K562 treated with DMSO at 1 percent for 48 hours (cell line): ENCODE results near the gene BCL7C. TPM values are rescaled to one million over a fixed set of nuclear protein-coding genes. Genes with fewer than 3 reads are reported as not detected.

Experiments
- total RNA-seq: library from RNA; unstranded; fragments of 300-600 nt; gene quantifications from 2 replicates; pipeline ENCODE4 v1.2.3, GENCODE V29; 2022; ENCODE audit warnings: low replicate concordance; ENCODE audit errors: extremely low read depth

BCL7C gene
- total RNA-seq = not detected in 2 replicates

GRCh38 chr16:30893744-30894539 lies at the start of gene BCL7C:
BCL7C (minus strand) TSS chr16:30894077; CDS start chr16:30893944, 133 bp downstream.

GRCh38 chr16:30923554-30924075 lies 29.7 kb upstream of the BCL7C start, which contains the start of gene FBXL19:
FBXL19 (plus strand) TSS chr16:30923572; CDS start chr16:30925755, 2,183 bp downstream.

GRCh38 chr16:30896261-30896888 lies 2.5 kb upstream of the BCL7C start, which contains the start of gene CTF1:
CTF1 (plus strand) TSS chr16:30896614; CDS start chr16:30896644, 30 bp downstream.

Other genes starting within 250 kb of the BCL7C start
- gene PRR14, start 243.1 kb downstream of the BCL7C start, total RNA-seq = not detected in 2 replicates
- not detected in 2 replicates for gene FBRS, start 235.6 kb downstream of the BCL7C start, total RNA-seq
- not detected in 2 replicates for gene SRCAP, start 194.9 kb downstream of the BCL7C start, total RNA-seq
- gene PHKG2, start 145.7 kb downstream of the BCL7C start, total RNA-seq = not detected in 2 replicates
- not detected in 2 replicates for gene CFAP119, start 132.0 kb downstream of the BCL7C start, total RNA-seq
- gene RNF40, start 131.8 kb downstream of the BCL7C start, total RNA-seq = not detected in 2 replicates
- not detected in 2 replicates for gene ZNF629, start 106.9 kb downstream of the BCL7C start, total RNA-seq
- gene CTF1, start 2.5 kb upstream of the BCL7C start, total RNA-seq = not detected in 2 replicates
- gene FBXL19, start 29.5 kb upstream of the BCL7C start, total RNA-seq = not detected in 2 replicates
- not detected in 2 replicates for gene ORAI3, start 55.0 kb upstream of the BCL7C start, total RNA-seq
- gene SETD1A, start 63.7 kb upstream of the BCL7C start, total RNA-seq = not detected in 2 replicates
- not detected in 2 replicates for gene HSD3B7, start 91.1 kb upstream of the BCL7C start, total RNA-seq
- not detected in 2 replicates for gene STX1B, start 116.6 kb upstream of the BCL7C start, total RNA-seq
- not detected in 2 replicates for gene STX4, start 139.5 kb upstream of the BCL7C start, total RNA-seq
- not detected in 2 replicates for gene ZNF668, start 180.2 kb upstream of the BCL7C start, total RNA-seq
- gene ZNF646, start 180.3 kb upstream of the BCL7C start, total RNA-seq = not detected in 2 replicates
- not detected in 2 replicates for gene PRSS53, start 194.9 kb upstream of the BCL7C start, total RNA-seq
- not detected in 2 replicates for gene VKORC1, start 200.7 kb upstream of the BCL7C start, total RNA-seq
- not detected in 2 replicates for gene BCKDK, start 214.3 kb upstream of the BCL7C start, total RNA-seq
- gene KAT8, start 223.6 kb upstream of the BCL7C start, total RNA-seq = not detected in 2 replicates
- gene PRSS8, start 241.7 kb upstream of the BCL7C start, total RNA-seq = not detected in 2 replicates